Kidney (tissue), 14 donors: ENCODE measurements around the gene ARR3. TPM values are rescaled to one million over a fixed set of nuclear protein-coding genes. Genes with fewer than 3 reads are reported as not detected.

Source experiments
- DNase-seq, 5 donors: peaks; one replicate each; pipeline ENCODE4 v3.0.0-alpha.2; 2013 to 2020
- FAIRE-seq: peaks from 2 replicates; lab custom pipeline; 2012; peaks lifted over from hg19 to GRCh38; lab: Jason Lieb, UNC
- H3K27ac ChIP-seq, 2 donors: one replicate each; pipeline ENCODE4 v1.7.0; 2013; ENCODE audit warnings: low read depth in 2 of 2, low read length in 2 of 2, inconsistent platforms in 1 of 2
- H3K27me3 ChIP-seq: one replicate; pipeline ENCODE4 v1.7.1; 2013; ENCODE audit warnings: low read length, inconsistent platforms; ENCODE audit not compliant: control insufficient read depth, insufficient read depth
- H3K36me3 ChIP-seq, 3 donors: one replicate each; pipeline versions ENCODE4 v1.7.0 to v1.7.1; 2013; ENCODE audit warnings: low read length in 3 of 3, control low read depth in 1 of 3, inconsistent platforms in 1 of 3; ENCODE audit not compliant: insufficient read depth in 3 of 3, control insufficient read depth in 2 of 3
- H3K4me1 ChIP-seq, 3 donors: one replicate each; pipeline versions ENCODE4 v1.7.0 to v1.7.1; 2013; ENCODE audit warnings: low read length in 3 of 3, inconsistent platforms in 1 of 3, low read depth in 1 of 3; ENCODE audit not compliant: control insufficient read depth in 2 of 3, insufficient read depth in 2 of 3
- H3K4me3 ChIP-seq, 3 donors: one replicate each; pipeline versions ENCODE4 v1.7.0 to v1.8.1; 2013; ENCODE audit warnings: low read length in 3 of 3, control low read depth in 1 of 3, inconsistent platforms in 1 of 3
- H3K9ac ChIP-seq, 3 donors: one replicate each; pipeline versions ENCODE4 v1.7.0 to v1.7.1; 2013; ENCODE audit warnings: low read length in 3 of 3, control low read depth in 1 of 3, inconsistent platforms in 1 of 3
- H3K9me3 ChIP-seq, 3 donors: one replicate each; pipeline versions ENCODE4 v1.7.0 to v1.7.1; 2013; ENCODE audit warnings: low read length in 3 of 3, control low read depth in 1 of 3, inconsistent platforms in 1 of 3; ENCODE audit not compliant: control insufficient read depth in 2 of 3, insufficient read depth in 1 of 3
- intact Hi-C: fragments of 100-400 bp; cut with DNase I; formaldehyde crosslinking; loops from one replicate; pipeline ENCODE4 v1.11.1; 2022
- polyA plus RNA-seq: library from polyadenylated mRNA; stranded (reverse); fragments of 350-450 nt; fragmentation: Illumina TruSeq; extraction: RNeasy Lipid Tissue Mini Kit (QIAGEN cat#74804); gene quantifications from one replicate; pipeline ENCODE4 v1.2.3, GENCODE V29; 2014; ENCODE audit warnings: low read depth, low replicate concordance; ENCODE audit not compliant: insufficient read depth
- total RNA-seq: library from RNA; stranded (reverse); fragmentation: NEBNext Ultra II Directional; extraction: Animal tissue kit (Norgen Biotek cat#: 25700); gene quantifications from one replicate; pipeline ENCODE4 v1.2.1, GENCODE V29; 2021
- TF ChIP-seq, protein P1 (sequence below): IDR thresholded peaks from 3 replicates; pipeline ENCODE4 v1.5.1; 2012; ENCODE audit warnings: mild to moderate bottlenecking, moderate library complexity, borderline replicate concordance; ENCODE audit not compliant: insufficient read depth; ENCODE audit errors: extremely low read depth
- donor health status: control.
- donor health status: control.
- donor health status: control.
- donor health status: control.
- donor health status: control.
- donor health status: DM: yes; HTN: yes; CAD: no.
- donor health status: Normal renal cell carcinoma (clear cell type).

The ARR3 gene
- total and polyA plus RNA-seq, 2 donors from 2014 or later: not detected

DNA sequence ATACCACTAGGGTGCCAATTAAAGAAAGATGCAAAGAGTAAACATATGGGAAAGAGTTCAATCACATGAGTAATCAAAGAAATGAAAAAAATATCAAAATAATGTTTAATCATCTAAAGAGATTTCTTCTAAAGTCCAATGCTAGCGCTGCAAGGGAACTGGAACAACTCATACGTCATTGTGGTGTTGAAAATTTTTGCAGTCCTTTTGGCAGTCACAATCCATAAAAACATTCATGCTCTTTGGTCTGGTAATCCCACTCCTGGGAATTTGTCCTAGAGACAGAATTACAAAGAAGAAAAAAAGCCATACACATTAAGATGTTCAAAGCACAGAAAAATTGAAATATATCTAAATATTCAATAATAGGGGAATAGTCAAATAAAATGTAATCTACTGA is 12.7 kb upstream of the ARR3 start:
- TF ChIP-seq, protein P1, sequence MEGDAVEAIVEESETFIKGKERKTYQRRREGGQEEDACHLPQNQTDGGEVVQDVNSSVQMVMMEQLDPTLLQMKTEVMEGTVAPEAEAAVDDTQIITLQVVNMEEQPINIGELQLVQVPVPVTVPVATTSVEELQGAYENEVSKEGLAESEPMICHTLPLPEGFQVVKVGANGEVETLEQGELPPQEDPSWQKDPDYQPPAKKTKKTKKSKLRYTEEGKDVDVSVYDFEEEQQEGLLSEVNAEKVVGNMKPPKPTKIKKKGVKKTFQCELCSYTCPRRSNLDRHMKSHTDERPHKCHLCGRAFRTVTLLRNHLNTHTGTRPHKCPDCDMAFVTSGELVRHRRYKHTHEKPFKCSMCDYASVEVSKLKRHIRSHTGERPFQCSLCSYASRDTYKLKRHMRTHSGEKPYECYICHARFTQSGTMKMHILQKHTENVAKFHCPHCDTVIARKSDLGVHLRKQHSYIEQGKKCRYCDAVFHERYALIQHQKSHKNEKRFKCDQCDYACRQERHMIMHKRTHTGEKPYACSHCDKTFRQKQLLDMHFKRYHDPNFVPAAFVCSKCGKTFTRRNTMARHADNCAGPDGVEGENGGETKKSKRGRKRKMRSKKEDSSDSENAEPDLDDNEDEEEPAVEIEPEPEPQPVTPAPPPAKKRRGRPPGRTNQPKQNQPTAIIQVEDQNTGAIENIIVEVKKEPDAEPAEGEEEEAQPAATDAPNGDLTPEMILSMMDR: no peak
- no peak overlapping the region for H3K4me3 ChIP-seq
- H3K9ac ChIP-seq: no peak overlapping the region
- FAIRE-seq: peak; percentile 78
- H3K4me1 ChIP-seq: no peaks in the 10 kb centered on the region
- intact Hi-C loops: no loop called here
- no peaks in the 10 kb centered on the region for H3K9me3 ChIP-seq
- no peaks in the 10 kb centered on the region for H3K36me3 ChIP-seq
- H3K27ac ChIP-seq: no peak overlapping the region
- no peak for DNase-seq
- no peaks in the 10 kb centered on the region for H3K27me3 ChIP-seq

DNA sequence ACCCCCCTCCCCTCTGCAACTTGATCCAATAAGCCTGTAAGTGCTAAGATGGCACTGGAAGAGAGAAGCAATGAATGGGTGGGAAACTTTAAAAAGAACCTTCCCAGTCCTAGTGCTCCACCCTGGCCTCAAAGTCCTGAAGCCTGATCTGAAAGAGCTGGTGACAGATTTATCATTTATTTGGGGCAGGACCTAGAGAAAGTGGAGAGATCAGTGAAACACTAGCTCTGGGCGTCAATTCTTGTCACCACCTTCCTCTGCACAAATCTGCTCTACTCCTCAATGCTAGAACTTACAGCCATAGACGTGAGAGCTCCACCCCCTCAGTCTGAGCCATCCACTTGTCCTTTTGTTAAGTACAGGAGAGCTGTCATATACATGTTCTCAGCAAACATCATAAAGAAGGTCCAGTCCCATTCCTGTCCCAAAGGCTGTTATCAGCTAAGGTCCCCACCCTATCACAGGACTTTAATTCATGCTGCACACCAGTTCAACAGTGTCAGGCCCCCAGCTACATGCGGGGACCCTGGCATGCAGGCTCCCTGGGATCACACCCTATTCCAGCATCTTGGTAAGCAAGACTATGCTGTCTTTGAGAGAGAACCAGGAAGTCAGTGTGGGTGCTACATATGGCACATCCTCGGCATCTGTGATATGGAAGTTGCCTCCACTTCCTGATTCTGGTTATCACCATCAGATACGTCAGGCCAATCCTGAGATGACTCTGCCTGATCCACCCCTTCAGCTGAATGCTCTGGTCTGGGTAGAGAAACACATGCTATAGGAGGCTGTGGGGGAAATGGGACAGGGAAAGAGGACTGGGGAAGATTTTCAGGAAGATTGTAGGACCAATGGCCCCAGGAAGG is 10.5 kb upstream of the ARR3 start:
- intact Hi-C loops: no loop called here
- Histone ChIP-seq H3K9me3 (no peaks in the 10 kb centered on the region), H3K27ac (no peak overlapping the region), H3K36me3 (no peaks in the 10 kb centered on the region), H3K27me3 (no peaks in the 10 kb centered on the region), H3K4me3 (no peak overlapping the region), H3K9ac (no peak overlapping the region), H3K4me1 (no peaks in the 10 kb centered on the region)
- TF ChIP-seq, protein P1: no peak
- DNase-seq (no peak), FAIRE-seq (no peak)

DNA sequence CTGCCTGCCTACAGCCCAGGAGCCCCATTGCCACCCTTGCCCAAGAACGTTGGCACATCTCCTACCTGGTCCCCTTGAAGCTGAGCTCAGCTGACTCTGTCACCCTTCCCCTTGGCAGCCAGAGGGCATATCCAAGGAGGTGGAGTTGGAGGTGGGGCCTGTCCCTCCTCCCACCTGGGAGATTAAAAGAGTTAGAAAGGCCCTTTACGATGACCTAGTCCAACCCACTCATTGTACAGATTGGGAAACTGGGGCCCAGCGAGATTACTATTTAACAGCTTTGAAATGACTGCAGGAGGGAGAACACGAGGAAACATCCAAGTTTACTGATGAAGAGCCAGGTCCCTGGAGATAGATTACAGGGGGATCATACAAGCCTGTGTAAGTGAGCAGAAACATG is 8.0 kb upstream of the ARR3 start, which contains the start of gene P2RY4:
Gene P2RY4 (minus strand): TSS at position 101 of the 400 bp plus-strand sequence. CDS start 580 bp downstream, outside the sequence.
- TF ChIP-seq, protein P1: no peak
- no peak for FAIRE-seq

More for the DNA sequence above, 8.0 kb upstream of the ARR3 start, which contains the start of gene P2RY4:
- Histone ChIP-seq H3K9me3 (no peaks in the 10 kb centered on the region), H3K27me3 (no peaks in the 10 kb centered on the region), H3K27ac (no peak within 1 kb of the TSS), H3K4me3 (no peak within 1 kb of the TSS), H3K36me3 (no peaks in the 10 kb centered on the region), H3K4me1 (no peaks in the 10 kb centered on the region), H3K9ac (no peak within 1 kb of the TSS)
- intact Hi-C loops: no loop called here
- no peak for DNase-seq
